ENCODE measurements around the gene CMTM2. TPM values are rescaled to one million over a fixed set of nuclear protein-coding genes. Genes with fewer than 3 reads are reported as not detected.

The CMTM2 gene
- total and polyA plus RNA-seq, 9 of the 15 experiments (the other 6 are each of a cell fraction or from before 2014, with no cell fraction given): not detected

DNA sequence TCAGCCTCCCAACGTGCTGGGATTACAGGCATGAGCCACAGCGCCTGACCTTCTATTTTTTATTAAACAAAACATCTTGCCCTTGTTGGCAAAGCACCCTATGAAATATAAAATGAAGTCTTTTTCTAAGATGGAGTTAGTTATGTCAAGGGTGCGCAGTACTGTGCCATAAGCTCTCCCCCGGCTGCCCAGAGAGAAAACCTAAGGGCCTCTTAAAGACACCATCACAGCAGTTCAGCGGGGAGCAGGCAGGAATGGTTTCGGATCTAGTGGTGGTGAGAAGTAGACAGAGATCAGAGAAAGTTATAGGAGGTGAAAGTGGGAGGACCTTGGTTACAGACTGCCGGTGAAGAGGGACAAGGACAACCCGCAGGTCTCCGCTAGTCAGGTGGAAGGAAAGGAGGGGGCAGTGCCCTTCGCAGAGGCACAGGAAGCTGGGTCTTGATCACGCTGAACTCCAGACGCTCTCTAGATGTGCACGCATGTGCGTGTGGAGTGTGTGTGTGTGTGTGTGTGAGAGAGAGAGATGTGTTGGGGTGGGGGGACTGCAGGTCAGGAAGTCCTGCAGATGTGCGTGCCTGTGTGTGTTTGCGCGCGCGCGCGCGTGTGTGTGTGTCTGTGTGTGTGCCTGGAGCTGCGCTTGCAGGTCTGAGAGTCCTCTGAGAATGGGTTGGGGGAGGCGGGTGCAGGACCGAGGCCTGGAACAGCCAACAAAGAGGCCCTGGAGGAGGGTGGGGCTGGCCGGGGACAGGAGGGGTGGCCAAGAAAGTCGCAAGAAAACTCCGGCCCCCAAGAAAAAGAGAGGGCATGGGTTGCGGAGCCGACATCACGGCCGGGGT is 24.5 kb downstream of the CMTM2 start (continued):
- TF ChIP-seq RERE (CRISPR knock-in tag; IDR thresholded peaks at IDR 0.05; ENCODE audit: borderline replicate concordance): no peak
- TF ChIP-seq RBM15 (IDR thresholded peaks at IDR 0.05; ENCODE audit: insufficient read depth, low read length): no peak
- no peak for TF ChIP-seq ZSCAN32 (CRISPR knock-in tag; IDR thresholded peaks at IDR 0.05)
- no peak for TF ChIP-seq SRSF3 (IDR thresholded peaks at IDR 0.05; ENCODE audit: insufficient read depth, low read length)
- TF ChIP-seq ZNF217 (CRISPR knock-in tag; IDR thresholded peaks at IDR 0.05): no peak
- TF ChIP-seq, protein P1, sequence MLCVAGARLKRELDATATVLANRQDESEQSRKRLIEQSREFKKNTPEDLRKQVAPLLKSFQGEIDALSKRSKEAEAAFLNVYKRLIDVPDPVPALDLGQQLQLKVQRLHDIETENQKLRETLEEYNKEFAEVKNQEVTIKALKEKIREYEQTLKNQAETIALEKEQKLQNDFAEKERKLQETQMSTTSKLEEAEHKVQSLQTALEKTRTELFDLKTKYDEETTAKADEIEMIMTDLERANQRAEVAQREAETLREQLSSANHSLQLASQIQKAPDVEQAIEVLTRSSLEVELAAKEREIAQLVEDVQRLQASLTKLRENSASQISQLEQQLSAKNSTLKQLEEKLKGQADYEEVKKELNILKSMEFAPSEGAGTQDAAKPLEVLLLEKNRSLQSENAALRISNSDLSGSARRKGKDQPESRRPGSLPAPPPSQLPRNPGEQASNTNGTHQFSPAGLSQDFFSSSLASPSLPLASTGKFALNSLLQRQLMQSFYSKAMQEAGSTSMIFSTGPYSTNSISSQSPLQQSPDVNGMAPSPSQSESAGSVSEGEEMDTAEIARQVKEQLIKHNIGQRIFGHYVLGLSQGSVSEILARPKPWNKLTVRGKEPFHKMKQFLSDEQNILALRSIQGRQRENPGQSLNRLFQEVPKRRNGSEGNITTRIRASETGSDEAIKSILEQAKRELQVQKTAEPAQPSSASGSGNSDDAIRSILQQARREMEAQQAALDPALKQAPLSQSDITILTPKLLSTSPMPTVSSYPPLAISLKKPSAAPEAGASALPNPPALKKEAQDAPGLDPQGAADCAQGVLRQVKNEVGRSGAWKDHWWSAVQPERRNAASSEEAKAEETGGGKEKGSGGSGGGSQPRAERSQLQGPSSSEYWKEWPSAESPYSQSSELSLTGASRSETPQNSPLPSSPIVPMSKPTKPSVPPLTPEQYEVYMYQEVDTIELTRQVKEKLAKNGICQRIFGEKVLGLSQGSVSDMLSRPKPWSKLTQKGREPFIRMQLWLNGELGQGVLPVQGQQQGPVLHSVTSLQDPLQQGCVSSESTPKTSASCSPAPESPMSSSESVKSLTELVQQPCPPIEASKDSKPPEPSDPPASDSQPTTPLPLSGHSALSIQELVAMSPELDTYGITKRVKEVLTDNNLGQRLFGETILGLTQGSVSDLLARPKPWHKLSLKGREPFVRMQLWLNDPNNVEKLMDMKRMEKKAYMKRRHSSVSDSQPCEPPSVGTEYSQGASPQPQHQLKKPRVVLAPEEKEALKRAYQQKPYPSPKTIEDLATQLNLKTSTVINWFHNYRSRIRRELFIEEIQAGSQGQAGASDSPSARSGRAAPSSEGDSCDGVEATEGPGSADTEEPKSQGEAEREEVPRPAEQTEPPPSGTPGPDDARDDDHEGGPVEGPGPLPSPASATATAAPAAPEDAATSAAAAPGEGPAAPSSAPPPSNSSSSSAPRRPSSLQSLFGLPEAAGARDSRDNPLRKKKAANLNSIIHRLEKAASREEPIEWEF (CRISPR knock-in tag; IDR thresholded peaks at IDR 0.05): peak; percentile 89
- no peak for TF ChIP-seq RBBP5 (IDR thresholded peaks at IDR 0.05; ENCODE audit: borderline replicate concordance, insufficient read depth, low read length, poor library complexity, severe bottlenecking)
- TF ChIP-seq, protein P2, sequence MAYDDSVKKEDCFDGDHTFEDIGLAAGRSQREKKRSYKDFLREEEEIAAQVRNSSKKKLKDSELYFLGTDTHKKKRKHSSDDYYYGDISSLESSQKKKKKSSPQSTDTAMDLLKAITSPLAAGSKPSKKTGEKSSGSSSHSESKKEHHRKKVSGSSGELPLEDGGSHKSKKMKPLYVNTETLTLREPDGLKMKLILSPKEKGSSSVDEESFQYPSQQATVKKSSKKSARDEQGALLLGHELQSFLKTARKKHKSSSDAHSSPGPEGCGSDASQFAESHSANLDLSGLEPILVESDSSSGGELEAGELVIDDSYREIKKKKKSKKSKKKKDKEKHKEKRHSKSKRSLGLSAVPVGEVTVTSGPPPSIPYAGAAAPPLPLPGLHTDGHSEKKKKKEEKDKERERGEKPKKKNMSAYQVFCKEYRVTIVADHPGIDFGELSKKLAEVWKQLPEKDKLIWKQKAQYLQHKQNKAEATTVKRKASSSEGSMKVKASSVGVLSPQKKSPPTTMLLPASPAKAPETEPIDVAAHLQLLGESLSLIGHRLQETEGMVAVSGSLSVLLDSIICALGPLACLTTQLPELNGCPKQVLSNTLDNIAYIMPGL (CRISPR knock-in tag; IDR thresholded peaks at IDR 0.05): no peak
- TF ChIP-seq IFI16 (CRISPR knock-in tag; IDR thresholded peaks at IDR 0.05): no peak
- peak; percentile 87 for TF ChIP-seq SMAD3 (CRISPR knock-in tag; conservative IDR thresholded peaks at IDR 0.05)
- TF ChIP-seq ZFP1 (CRISPR knock-in tag; IDR thresholded peaks at IDR 0.05): peak; percentile 49; the same call in 1 of the 2 replicates
- no peak for TF ChIP-seq NFRKB (IDR thresholded peaks at IDR 0.05; ENCODE audit: low read depth)
- TF ChIP-seq GATA2 (CRISPR knock-in tag; IDR thresholded peaks at IDR 0.05): no peak

Measured in K562 (cell line).